Ishikawa (cell line): Measurements from ENCODE around the gene AKTIP.

Experiments
- CEBPB ChIP-seq: IDR thresholded peaks from 2 replicates; pipeline ENCODE4 v1.6.1; 2012
- CREB1 ChIP-seq: IDR thresholded peaks from 2 replicates; pipeline ENCODE4 v1.6.1; 2012; ENCODE audit warnings: low read depth
- EGR1 ChIP-seq: IDR thresholded peaks from 2 replicates; pipeline ENCODE4 v1.6.1; 2012
- EP300 ChIP-seq: IDR thresholded peaks from 2 replicates; pipeline ENCODE4 v1.6.1; 2012; ENCODE audit warnings: borderline replicate concordance
- FOXM1 ChIP-seq: IDR thresholded peaks from 2 replicates; pipeline ENCODE4 v1.6.1; 2012; ENCODE audit warnings: low read depth, borderline replicate concordance
- NFIC ChIP-seq: IDR thresholded peaks from 2 replicates; pipeline ENCODE4 v1.6.1; 2012
- RAD21 ChIP-seq: IDR thresholded peaks from 2 replicates; pipeline ENCODE4 v1.6.1; 2012; ENCODE audit warnings: low read depth
- TAF1 ChIP-seq: IDR thresholded peaks from 2 replicates; pipeline ENCODE4 v1.6.1; 2012; ENCODE audit warnings: low read depth, mild to moderate bottlenecking
- TEAD4 ChIP-seq: IDR thresholded peaks from 2 replicates; pipeline ENCODE4 v1.6.1; 2012
- ZBTB7A ChIP-seq: IDR thresholded peaks from 2 replicates; pipeline ENCODE4 v1.6.1; 2012; ENCODE audit warnings: low read depth
- TF ChIP-seq, protein P1 (sequence below): IDR thresholded peaks from 2 replicates; pipeline ENCODE4 v1.6.1; 2012

DNA sequence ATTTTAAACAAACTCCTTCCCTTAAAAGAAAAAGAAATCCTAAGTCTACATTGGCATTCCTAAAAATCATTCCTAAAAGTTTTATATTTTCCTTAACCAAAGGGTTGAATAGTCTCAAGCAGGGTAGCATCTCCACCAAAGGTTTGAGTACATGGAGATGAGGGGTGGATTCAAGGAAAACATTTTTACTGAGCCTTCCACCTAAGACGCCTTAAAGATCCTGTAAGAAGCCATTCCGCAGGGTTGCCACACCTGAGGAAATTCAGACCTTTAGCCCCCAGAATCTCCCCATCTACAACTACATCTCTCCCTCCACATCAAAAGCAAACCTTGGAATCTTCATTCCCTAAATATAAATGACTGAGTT lies 7.7 kb upstream of the AKTIP start:
- TF ChIP-seq RAD21 (no peak), EP300 (no peak), FOXM1 (no peak), CEBPB (no peak), TAF1 (no peak), EGR1 (no peak), NFIC (no peak), ZBTB7A (no peak), CREB1 (no peak), TEAD4 (no peak)
- TF ChIP-seq, protein P1, sequence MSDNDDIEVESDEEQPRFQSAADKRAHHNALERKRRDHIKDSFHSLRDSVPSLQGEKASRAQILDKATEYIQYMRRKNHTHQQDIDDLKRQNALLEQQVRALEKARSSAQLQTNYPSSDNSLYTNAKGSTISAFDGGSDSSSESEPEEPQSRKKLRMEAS: no peak
